NCI-H1105 treated with DMSO at 0.1 percent for 48 hours (cell line): Measurements from ENCODE around the gene POLR2J2.
"Not testable (repeated sequence)": the region's sequence is repeated elsewhere in the genome, so short reads cannot be mapped to it uniquely, and the experiment has no call there.

Experiments used
- DNase-seq: peaks from one replicate; lab custom pipeline; 2025; lab: John Stamatoyannopoulos, UW

Gene POLR2J2

DNA sequence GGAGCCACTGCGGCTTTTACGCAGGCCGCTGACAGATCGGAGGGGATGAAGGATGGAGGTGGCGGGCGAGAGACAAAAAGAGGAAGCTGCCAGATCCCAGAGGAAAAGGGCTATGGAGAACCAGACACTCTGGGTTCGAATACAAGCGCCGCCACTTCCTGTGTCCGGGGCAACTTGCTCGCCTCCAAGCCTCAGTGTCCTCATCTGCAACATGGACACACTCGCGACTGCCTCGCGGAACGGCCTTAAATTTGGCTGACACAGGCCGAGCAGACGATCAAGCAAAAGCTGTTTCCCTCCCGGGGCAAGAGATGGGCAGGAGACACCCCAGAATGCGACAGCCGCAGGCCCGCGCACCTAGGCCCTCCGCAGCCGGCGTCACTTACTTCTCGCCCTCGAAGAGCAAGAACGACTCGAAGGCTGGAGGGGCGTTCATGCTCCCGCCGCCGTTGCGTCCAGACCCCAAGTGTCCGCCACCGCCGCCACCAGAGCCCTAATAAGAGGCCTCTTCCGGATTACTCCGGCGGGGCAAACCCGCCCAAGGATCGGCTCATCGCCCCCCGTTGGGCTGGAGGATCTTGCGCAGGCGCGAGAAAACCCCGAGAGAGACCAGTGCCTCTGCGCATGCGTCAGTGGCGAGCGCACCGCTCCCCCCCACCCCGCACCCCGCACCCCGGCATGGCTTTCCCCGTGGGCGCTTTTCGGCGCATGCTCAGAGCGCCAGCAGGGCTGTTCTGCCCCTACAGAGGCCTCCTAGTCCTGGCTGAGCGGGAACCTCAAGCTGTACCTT is at the start of gene POLR2J2:
Gene POLR2J2, minus strand, starts transcription at position 498 of the 790 bp plus-strand sequence. Its CDS starts 62 bp downstream, at position 436.
- DNase-seq, result not testable (repeated sequence)

DNA sequence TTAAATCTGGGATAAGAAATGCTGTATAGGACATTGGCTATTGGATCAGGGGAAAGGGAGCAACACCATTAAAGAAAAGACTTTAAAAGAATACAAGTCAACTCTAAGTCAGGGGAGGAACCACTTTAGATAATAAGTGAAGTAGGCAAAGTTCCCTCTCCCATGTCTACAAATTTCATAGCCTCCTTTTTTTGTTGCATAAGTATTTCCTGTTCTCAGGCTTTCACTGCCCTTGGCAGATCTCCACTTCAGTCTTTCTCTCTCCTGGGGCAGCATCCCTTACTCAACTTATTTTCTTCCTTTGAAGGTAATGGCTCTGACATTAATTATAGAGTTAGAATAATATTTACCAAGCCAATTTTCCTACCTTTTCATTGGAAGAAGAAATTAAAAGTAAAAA is 47.0 kb upstream of the POLR2J2 start:
- DNase-seq, result not testable (repeated sequence)

DNA sequence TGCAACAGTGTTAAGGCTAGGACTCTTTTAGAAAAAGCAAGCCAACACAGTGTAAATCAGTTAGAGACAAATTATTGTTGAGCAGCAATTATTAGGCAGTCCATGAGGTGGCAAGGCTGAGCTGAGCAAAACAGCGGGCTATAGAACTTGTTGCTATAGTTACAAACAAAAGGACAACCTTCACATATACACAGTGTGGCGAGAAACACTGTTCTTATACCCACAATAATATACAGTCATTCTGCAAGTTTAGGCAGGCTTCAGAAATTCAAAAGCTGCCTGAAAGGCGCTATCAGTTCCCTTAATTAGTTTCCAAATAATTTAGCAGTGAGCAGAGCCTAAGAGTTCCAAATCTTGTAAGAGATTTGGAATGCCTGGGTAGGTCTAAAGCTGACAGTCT is 44.3 kb upstream of the POLR2J2 start:
- DNase-seq, result peak; percentile 12

DNA sequence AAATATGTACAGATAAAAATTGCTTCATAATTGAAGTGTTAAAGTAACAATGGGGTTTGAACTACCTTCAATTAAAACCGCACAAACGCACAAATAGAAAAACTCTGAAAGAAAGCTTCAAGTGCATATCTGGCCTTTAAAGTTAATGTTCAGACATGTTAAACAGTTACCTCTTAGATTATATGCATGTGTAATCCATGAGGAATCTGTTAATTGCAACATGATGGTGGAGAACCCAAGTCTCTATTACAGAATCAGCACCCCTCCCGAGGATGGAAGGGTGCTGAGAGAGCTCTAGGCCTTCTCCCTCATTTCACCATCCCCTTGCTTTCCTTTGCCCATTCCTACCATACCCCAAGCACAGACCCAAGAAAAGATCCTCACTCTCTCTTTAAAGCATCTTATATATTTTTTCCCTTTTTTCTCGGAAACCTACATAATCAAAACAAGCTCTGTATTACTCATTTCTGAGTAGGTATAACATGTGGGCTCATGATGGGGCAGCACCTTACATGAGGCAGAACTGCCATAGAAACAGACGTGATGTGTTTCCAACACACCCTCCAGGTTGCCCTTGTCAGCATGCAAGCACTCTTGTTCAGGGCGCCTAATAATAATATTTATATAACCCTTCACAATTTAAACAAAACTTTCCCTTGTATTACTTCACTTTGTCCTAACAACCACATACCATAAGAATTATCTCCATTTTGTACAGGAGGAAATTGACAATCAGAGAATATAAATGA is 43.5 kb upstream of the POLR2J2 start:
- not testable (repeated sequence) for DNase-seq

DNA sequence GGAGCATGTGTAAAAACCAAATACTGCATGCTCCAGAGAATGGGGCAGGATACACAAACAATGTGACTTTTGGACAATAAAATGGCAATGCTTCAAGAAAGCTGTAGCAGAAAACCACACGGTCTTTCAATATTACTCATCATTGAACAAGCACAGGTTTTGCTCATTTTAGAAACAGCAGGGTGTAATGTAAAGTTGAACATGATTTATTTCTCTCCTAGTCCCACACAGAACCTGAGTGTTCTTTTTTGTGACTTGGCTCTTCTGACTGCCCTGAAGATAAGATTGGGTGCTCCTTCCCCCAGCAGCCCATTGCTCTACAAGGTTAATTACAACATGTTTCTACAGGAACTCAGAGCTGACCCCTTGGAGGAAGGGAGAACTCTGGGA is 42.2 kb upstream of the POLR2J2 start:
- not testable (repeated sequence) for DNase-seq

DNA sequence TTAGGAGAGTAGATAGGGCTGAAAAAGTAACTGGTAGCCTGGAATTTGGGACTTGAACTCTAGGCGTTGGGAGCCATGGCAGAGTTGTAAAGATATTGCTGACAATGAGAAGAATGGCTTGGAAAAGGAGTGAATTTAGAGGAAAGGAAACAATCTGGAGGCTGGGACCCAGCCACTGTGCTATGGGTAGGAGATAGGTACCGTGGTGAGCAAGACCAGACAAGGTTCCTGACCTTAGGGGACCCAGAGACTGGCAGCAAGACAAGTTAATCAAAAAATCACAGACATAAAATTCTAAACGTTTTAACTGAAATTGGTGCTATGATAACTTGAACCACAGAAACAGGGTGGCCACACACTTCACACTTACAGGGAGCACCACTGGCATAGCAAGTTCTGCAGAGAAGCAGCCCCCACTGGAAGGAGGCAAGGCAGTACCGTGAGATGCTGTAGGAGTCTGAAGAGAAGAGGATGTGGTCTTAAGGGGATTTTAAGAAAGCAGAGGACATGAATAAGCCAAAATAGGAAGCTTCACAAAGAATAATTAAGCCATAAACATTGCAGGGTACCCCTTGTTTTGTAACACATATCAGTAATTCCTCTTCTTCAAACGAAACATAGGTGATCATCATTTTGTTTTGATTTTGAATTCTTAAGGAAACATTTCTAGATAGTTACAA is 41.7 kb upstream of the POLR2J2 start:
- DNase-seq, result not testable (repeated sequence)

DNA sequence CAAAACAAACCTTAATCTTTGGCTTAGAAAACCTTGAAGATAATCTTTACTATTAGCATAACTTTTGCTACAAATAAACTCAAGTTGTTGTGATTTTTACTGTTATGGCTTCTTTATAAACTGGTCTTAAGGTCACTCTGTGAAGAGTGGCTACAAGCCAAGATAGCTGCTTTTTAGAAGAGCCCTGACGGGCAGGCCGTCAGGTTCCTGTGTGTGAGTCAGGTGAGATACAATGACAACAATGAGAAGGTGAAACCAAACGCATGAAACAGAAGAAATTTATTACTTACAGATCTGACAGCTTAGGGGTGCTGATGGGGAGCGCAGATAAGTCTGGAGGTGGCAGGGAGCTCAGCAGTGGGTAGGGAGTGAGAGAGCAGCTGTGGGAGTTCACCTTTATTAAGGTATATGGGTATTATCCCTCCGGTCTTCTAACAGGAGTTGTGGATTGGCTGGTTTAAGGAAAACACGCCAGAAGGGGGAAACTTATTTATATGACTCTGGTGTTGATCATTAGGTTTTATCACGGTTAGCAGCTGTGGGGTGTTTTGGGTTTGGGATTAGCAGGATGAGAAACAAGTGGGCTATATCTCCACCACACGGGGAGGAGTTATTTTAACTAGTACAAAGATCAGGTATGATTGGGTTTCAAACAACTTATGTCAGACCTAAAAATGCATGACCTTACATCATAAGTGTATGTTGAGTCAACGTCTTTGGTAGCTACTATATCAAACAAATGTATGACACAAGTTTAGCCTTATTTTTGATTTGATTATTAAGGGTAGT is 27.7 kb upstream of the POLR2J2 start:
- DNase-seq, result not testable (repeated sequence)

DNA sequence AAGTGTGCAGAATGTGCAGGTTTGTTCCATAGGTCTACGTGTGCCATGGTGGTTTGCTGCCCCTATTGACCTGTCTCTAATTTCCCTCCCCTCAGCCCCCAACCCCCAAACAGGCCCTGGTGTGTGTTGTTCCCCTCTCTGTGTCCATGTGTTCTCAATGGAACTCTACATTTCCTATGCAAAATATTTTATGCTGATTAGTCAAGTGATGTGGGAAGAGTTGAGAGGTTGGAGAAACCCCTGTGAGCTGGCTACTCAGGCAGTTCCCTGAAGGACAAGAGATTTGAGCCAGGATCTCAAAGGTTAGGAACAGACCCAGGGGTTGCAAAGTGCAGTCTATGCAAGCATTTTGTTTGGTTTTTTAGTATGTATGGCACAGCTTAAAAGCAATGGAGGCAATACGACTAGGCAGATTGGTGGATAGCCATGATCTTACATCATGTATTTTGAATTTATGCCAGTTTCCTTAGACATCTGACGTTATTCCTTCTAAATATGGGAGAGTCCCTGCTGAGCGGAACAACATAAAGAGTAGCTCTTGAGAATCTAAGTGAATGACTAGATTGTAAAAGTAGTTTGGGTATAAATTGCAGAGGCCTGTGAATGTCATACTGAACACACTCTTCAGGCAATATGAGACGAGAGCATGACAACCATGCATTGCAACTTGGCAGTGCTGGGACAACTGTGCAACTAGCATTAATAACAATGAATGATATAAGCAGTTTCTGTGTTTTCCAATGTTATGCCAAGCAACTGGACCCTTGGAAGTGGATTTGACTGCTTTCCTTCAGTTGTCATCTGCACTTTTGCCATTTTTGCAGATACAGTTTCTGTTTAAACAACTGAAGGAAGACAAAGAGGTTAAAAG is 26.4 kb upstream of the POLR2J2 start:
- not testable (repeated sequence) for DNase-seq

DNA sequence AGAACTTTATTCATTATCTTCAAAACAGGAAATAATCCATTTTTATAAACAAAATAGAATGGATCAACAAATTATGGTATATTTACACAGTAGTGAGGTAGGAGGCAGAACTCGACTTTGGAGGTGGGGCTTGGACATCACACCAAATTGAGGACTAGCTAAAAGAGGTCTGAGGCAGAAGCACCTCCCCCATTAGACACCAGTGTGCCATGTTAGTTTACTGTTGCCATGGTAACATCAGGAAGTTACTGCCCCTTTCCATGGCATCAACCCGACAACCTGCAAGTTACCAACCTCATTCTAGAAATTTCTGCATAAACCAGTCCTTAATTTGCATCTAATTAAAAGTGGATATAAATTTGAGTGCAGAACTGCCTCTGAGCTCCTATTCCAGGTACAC is 24.5 kb upstream of the POLR2J2 start:
- not testable (repeated sequence) for DNase-seq

DNA sequence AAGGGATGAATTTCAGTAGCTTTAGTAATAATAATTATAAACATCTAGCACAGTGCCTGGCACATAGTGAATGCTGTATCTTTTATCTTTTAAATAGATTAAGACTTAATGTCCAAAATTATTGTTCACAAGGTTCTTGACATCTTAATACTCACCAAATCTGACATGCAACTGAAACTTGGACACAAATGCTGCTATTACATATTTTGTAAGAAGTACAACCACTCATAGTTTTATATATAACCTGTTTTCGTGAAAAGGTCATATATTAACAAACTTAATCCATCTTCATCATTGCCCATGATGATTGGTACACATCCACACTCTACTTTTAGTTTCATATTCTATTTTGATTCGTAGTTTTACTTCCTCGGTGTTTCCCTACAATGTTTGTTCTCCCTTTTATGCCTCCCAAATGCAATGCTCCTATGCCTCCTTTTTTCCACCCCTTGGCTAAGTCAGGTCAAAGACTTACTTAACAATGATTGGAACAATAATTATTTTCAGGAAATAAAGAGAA is 23.6 kb upstream of the POLR2J2 start:
- not testable (repeated sequence) for DNase-seq

DNA sequence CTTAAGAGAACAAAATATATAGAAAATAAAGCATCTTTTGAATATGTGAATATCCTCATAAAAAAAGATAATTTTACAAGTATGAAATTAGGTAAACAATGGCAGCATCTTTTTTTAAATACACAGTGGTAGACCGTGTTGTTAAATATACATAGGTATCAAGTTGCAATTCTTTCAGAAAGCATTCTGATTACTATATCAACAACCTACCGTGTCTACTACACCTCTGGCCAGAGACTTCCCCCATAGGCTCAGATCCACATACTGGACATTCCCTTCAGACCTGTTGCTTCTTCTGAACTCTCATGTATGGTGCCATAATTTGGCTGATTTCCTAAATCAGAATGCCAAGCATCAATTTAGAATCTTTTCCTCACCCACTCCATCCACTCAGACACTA is 22.5 kb upstream of the POLR2J2 start:
- not testable (repeated sequence) for DNase-seq

DNA sequence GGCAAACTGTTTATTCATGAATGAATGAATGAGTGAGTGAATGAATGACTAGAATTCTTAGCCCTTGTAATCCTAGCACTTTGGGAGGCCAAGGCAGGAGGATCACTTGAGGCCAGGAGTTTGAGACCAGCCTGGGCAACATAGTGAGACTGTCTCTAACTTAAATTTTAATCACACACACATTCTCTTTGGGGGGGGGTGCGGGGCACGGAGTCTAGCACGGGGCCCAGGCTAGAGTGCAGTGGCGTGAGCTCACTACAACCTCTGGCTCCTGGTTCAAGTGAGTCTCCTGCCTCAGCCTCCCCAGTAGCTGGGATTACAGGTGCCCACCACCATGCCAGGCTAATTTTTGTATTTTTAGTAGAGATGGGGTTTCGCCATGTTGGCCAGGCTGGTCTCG is 19.1 kb upstream of the POLR2J2 start:
- not testable (repeated sequence) for DNase-seq

DNA sequence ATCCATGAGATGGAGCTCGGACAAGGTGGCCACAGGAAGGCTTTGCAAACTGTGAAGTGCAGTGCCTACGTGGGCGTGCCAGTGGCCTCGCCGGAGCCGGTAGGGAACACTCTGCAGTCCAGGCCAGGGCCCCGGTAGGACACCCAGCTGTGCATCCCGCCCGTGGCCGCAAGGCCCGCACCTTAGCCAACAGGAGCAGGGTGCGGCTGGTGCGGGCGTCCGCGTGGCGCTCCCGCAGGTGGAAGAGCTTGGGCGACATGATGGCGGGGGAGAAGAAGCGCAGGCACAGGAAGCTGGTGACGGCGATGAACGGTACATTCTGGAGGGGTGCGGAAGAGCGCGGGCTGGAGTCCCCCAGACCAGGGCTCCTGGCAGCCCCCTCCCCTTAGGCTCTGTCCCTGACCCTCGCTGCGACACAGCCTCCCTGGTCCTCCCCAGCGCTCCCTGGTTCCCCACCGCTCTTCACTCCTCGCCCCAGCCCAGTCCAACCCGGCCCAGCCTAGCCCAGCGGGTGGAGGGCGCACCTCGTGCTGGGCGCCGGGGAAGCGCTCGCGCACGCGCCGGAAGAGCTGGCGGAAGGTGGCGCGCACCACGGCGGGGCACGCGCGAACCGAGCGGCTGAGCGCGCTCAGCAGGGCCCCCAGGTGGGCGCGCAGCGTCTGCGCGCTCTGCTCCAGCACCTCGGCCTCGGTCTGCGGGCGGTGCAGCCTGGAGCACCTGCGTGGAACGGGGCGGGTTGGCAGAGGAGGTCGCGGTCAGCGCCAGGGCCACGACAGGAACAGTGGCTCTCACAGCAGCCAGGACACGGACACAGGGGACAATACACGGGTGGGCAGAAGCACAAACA is 18.2 kb upstream of the POLR2J2 start:
- DNase-seq, result not testable (repeated sequence)

DNA sequence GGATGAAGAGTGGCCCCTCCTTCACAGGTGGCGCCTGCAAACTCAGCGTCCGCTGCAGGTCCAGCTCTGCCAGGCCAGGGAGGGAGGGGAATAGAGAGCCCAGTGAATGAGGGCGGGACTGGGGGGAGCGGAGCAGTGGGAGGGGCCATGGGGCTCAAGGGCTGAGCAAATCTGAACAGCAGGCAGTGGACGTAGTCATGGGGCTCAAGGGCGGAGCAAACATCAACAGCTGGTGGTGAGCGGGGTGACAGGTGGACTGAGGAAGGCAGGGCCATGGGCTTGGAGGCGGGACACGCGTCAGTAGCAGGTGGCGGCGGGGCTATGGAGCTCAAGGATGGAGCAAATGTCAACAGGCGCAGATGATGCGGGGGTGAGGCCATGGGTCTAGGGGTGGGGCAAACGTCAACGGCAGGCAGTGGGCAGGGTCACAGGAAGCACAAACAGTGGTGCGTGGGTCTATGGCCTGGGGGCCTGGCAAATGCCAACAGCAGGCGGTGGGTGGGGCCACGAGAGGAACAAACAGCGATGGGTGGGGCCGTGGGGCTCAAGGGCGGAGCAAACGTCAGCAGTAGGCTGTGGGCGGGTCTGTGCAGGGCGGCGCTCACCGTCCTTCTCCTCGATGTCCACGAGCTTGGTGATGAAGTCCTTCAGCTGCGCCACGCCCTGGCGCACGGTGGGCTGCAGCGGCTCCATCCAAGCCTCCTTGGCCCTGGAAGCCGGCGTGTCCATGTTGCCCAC is 17.0 kb upstream of the POLR2J2 start:
- not testable (repeated sequence) for DNase-seq

DNA sequence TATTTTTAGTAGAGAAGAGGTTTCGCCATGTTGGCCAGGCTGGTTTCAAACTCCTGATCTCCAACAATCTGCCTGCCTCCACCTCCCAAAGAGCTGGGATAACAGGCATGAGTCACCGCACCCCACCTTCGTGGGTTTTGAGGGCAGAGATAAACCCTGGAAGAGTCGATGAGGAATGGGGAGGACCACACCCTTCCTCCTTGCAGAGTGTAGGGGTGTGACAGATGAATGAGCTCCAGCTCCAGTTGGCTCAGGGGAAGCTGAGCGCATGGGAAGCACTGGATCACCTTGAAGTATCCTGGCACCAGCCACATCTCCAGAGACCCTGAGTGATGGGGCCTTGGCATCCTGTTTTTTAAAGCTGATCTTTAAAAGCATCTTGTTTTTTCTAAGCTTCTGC is 11.1 kb upstream of the POLR2J2 start:
- not testable (repeated sequence) for DNase-seq

DNA sequence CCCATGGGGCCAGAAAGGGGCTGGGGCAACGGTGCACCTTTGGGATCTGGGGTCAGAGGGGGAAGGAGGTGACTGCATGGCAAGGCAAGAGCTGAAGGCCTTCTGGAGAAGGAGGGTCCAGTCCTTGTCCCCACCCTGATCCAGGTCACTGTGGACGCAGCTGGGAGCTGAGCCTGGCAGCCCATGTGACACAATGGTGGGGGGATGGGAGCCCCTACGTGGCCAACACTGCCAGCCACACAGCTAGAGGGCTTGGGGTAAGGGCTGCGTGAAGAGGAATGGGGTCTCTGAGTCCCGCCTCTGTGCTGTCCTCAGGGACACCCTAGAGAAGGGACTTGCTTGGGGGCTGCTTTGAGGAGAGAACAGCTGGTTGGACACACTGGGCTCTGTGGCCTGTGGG is 9.3 kb upstream of the POLR2J2 start:
- DNase-seq, result not testable (repeated sequence)

DNA sequence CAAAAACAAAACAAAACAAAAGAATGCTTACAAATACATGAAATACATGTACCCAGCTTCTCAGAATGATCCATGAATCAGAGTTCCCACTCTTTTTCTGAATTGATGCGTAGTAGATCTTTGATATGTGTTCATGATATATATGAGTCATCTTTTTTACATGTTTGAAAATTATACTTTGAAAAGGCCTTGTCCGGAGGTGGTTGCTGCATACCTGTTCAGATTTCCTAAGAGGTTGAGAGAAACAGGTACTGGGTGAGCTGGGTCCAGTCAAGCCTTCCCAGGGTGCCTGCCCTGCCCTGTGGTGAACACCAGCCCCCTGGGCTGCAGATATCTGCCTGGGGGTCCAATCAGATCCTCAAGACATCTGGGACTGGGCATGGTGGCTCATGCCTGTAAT is 4.1 kb upstream of the POLR2J2 start:
- DNase-seq, result not testable (repeated sequence)

DNA sequence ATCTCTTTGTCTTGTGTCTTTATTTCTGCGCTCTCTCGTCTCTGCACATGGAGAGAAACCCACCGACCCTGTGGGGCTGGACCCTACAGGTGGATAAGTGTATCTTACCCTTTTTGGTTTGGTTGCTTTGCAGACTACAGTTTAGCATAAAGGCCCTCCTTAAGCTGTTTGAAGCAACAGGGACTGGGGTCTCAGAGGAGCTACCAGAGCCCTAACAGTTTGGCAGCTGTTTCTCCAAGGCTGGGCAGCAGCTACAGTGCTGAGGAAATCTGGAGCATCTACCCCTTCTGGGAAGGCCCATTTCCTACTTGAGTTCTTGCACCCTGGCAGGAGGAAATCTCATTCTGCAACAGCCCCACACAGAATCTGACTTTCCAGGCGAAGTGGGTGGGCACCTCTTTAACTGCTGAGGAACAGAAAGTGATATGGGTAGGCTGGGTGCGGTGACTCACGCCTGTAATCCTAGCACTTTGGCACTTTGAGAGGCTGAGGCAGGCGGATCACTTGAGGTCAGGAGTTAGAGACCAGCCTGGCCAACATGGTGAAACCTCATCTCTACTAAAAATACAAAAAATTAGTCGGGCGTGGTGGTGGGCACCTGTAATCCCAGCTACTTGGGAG is 2.1 kb upstream of the POLR2J2 start:
- not testable (repeated sequence) for DNase-seq
